Neural cell (in vitro differentiated cells): ENCODE results near the gene ABHD12B.

Experiments used
- EZH2 ChIP-seq: fragments of 200-600, 300-800 bp; shearing (Covaris generic), sonication (generic); IDR thresholded peaks from 2 replicates; pipeline ENCODE4 v1.6.1; 2014; ENCODE audit warnings: antibody characterized with exemption, low read length, borderline replicate concordance, mild to moderate bottlenecking; ENCODE audit not compliant: insufficient read depth, poor library complexity, severe bottlenecking
- POLR2AphosphoS5 ChIP-seq: IDR thresholded peaks from 2 replicates; pipeline ENCODE4 v1.6.1; 2012
- RAD21 ChIP-seq: fragments of 450-650 bp; conservative IDR thresholded peaks from 2 replicates; pipeline ENCODE4 v1.6.1; 2014; ENCODE audit warnings: antibody characterized with exemption, mild to moderate bottlenecking, moderate library complexity
- TF ChIP-seq, protein P1 (sequence below): fragments of 450-650 bp; IDR thresholded peaks from 2 replicates; pipeline ENCODE4 v1.5.1; 2014; ENCODE audit warnings: antibody characterized with exemption, mild to moderate bottlenecking, moderate library complexity; ENCODE audit not compliant: poor library complexity, severe bottlenecking

DNA sequence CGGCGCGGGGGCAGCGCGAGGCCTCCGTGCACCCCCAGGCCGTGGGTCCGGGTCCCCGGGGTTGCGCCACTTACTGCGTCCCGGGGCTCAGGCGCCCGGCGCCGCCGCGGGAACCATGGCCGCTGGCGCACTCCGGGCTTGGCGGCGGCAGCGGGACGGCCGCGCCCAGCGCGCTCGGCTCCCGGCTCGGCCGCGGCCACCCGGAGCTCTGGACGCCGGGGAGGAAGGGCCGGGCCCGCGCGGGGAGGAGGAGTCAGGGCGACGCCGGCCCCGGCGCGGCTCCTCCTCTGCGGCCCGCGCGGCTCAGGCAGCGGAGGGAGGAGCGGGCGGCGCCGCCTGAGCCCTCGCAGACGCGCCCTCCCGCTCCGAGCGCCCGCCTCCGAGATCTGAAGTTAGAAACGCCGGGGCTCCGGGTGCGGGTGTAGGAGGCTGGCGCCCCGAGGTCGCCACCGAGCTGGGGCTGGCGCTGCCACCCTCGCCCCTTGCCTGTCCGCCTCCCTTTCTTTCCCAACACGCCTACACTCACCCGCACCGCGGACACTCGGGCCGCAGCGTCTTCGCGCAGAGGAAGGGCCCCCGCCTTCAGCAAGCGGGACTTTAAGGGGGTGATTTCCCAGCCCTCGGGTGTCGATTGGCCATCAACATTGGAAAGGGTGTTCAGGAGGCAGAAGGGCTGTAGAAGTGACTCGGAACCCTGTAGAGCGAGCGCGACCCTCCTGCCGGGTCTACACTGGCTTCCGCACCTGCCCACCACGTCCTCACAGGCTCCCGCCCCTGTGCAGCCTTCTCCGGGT is 40.7 kb upstream of the ABHD12B start, which contains the start of gene NIN:
- TF ChIP-seq, protein P1, sequence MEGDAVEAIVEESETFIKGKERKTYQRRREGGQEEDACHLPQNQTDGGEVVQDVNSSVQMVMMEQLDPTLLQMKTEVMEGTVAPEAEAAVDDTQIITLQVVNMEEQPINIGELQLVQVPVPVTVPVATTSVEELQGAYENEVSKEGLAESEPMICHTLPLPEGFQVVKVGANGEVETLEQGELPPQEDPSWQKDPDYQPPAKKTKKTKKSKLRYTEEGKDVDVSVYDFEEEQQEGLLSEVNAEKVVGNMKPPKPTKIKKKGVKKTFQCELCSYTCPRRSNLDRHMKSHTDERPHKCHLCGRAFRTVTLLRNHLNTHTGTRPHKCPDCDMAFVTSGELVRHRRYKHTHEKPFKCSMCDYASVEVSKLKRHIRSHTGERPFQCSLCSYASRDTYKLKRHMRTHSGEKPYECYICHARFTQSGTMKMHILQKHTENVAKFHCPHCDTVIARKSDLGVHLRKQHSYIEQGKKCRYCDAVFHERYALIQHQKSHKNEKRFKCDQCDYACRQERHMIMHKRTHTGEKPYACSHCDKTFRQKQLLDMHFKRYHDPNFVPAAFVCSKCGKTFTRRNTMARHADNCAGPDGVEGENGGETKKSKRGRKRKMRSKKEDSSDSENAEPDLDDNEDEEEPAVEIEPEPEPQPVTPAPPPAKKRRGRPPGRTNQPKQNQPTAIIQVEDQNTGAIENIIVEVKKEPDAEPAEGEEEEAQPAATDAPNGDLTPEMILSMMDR: no peak
- TF ChIP-seq EZH2 (no peak), RAD21 (no peak), POLR2AphosphoS5 (peak; percentile 12)
